Prostate gland (tissue), 2 donors: ENCODE measurements around the gene PTPRT. TPM values are rescaled to one million over a fixed set of nuclear protein-coding genes. Genes with fewer than 3 reads are reported as not detected.

Source experiments
- DNase-seq: peaks from one replicate; pipeline ENCODE4 v3.0.0-alpha.2; 2019; ENCODE audit warnings: low spot score
- H3K27ac ChIP-seq, 2 donors: fragments of 200-600 bp; sonication (generic); 2 replicates each; pipeline ENCODE4 v1.5.1; 2017 to 2019
- H3K27me3 ChIP-seq: fragments of 200-600 bp; sonication (generic); replicated peaks from 2 replicates; pipeline ENCODE4 v1.5.1; 2019; ENCODE audit not compliant: insufficient read depth
- H3K36me3 ChIP-seq, 2 donors: fragments of 200-600 bp; sonication (generic); 1 replicate in 1 of 2; 2 replicates in 1 of 2; pipeline versions ENCODE4 v1.5.1 to v1.8.1; 2017 to 2019
- H3K4me1 ChIP-seq: fragments of 200-600 bp; sonication (generic); replicated peaks from 2 replicates; pipeline ENCODE4 v1.5.1; 2019
- H3K4me3 ChIP-seq, 2 donors: fragments of 200-600 bp; sonication (generic); 2 replicates each; pipeline ENCODE4 v1.5.1; 2017 to 2019
- H3K9me3 ChIP-seq: fragments of 200-600 bp; sonication (generic); 2 replicates; pipeline ENCODE4 v1.5.1; 2017
- POLR2A ChIP-seq: fragments of 450-650 bp; IDR thresholded peaks from one replicate; pipeline ENCODE4 v1.6.1; 2016; ENCODE audit warnings: antibody characterized with exemption, mild to moderate bottlenecking
- POLR2AphosphoS5 ChIP-seq: sonication (generic); formaldehyde crosslinking; IDR thresholded peaks from one replicate; pipeline ENCODE4 v1.6.1; 2017; ENCODE audit warnings: antibody characterized with exemption
- WGBS: methylation state at CpG from one replicate; pipeline ENCODE4 v1.1.5; 2018; 5-methylcytosine and 5-hydroxymethylcytosine counted together
- intact Hi-C: fragments of 100-400 bp; cut with DNase I; formaldehyde crosslinking; loops from one replicate; pipeline ENCODE4 v1.14.2; 2022
- total RNA-seq, 2 donors: library from RNA; depleted of rRNA; stranded (reverse); fragments of >200 nt; gene quantifications; one replicate each; pipeline ENCODE4 v1.1.0, GENCODE V29; 2016
- TF ChIP-seq, protein P1 (sequence below), 4 experiments: fragments of 200-600 bp in 2 of 4; fragments of 450-650 bp in 2 of 4; sonication (generic) in 2 of 4; IDR thresholded peaks; 1 replicate in 3 of 4; 2 replicates in 1 of 4; pipeline ENCODE4 v1.5.1; 2016 to 2019; ENCODE audit warnings: antibody characterized with exemption in 4 of 4, mild to moderate bottlenecking in 2 of 4, moderate library complexity in 2 of 4

PTPRT gene
- total RNA-seq, 2 donors from 2014 or later, result 1.5 to 3.5 TPM

- no peak for TF ChIP-seq POLR2AphosphoS5
- TF ChIP-seq POLR2A, result no peak
- TF ChIP-seq, protein P1, sequence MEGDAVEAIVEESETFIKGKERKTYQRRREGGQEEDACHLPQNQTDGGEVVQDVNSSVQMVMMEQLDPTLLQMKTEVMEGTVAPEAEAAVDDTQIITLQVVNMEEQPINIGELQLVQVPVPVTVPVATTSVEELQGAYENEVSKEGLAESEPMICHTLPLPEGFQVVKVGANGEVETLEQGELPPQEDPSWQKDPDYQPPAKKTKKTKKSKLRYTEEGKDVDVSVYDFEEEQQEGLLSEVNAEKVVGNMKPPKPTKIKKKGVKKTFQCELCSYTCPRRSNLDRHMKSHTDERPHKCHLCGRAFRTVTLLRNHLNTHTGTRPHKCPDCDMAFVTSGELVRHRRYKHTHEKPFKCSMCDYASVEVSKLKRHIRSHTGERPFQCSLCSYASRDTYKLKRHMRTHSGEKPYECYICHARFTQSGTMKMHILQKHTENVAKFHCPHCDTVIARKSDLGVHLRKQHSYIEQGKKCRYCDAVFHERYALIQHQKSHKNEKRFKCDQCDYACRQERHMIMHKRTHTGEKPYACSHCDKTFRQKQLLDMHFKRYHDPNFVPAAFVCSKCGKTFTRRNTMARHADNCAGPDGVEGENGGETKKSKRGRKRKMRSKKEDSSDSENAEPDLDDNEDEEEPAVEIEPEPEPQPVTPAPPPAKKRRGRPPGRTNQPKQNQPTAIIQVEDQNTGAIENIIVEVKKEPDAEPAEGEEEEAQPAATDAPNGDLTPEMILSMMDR (IDR thresholded peaks at IDR 0.05), result no peak
- Histone ChIP-seq H3K36me3 (no peaks in the 10 kb centered on the region), H3K4me3 (no peak overlapping the region), H3K27me3 (no peaks in the 10 kb centered on the region), H3K9me3 (no peaks in the 10 kb centered on the region), H3K4me1 (no peaks in the 10 kb centered on the region), H3K27ac (no peak overlapping the region)
- WGBS, result 61% methylated on average over 3 of the region's 3 CpGs
- DNase-seq, result no peak
- intact Hi-C loops, result no loop called here
Observed at GRCh38 chr20:42255821-42256220, 933.9 kb downstream of the PTPRT start.

GRCh38 chr20:42254673-42255072, 935.0 kb downstream of the PTPRT start:
- no peaks in the 10 kb centered on the region for H3K27me3 ChIP-seq
- TF ChIP-seq, protein P1 (IDR thresholded peaks at IDR 0.05), result no peak
- no peak for TF ChIP-seq POLR2A
- no peak for TF ChIP-seq POLR2AphosphoS5
- intact Hi-C loops, result no loop called here
- H3K27ac ChIP-seq, result no peak overlapping the region
- 95% methylated on average over 2 of the region's 2 CpGs for WGBS
- H3K4me3 ChIP-seq, result no peak overlapping the region
- H3K4me1 ChIP-seq, result no peaks in the 10 kb centered on the region
- no peaks in the 10 kb centered on the region for H3K9me3 ChIP-seq
- H3K36me3 ChIP-seq, result no peaks in the 10 kb centered on the region
- DNase-seq, result no peak

- 69% methylated on average over 4 of the region's 4 CpGs for WGBS
Observed at GRCh38 chr20:42252116-42252515, 937.6 kb downstream of the PTPRT start.

DNA sequence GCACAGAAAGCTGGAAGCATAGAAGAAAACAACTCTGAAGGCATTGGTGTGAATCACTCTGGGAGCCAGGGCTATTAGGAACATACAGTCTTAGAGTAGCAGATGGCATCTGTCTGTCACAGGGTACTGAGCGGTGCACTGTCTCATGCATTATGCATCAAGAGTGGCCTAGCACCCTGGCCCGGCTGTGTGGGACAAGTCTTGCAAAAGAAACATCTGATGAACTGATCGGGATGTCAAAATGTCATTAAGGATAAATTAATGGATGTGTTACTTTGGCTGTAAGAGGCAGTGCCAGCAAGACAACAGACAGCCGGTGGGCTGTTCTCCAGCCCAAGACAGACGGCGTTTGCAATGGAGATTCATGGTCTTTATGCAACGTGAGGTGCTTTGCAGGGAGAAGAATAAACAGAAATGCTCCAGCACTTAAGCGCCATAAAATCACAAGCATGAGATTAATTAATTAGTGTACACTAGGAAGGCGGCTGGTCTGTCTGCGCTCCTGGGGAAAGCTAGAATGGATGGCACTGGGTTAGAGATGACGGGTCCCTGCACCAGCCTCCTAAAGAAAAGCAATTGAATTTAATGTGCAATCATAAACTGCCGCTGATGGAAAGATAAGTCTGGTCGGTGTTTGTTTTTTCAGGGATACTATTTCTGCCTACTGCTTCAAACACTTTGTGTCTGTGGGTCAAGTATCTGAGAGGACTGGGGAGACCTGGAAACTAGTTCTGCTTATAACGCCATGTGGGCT, 970.9 kb downstream of the PTPRT start:
- H3K9me3 ChIP-seq, result no peaks in the 10 kb centered on the region
- H3K4me1 ChIP-seq, result no peaks in the 10 kb centered on the region
- no peak overlapping the region for H3K27ac ChIP-seq
- no peaks in the 10 kb centered on the region for H3K27me3 ChIP-seq
- H3K36me3 ChIP-seq, result no peaks in the 10 kb centered on the region
- no peak overlapping the region for H3K4me3 ChIP-seq
- TF ChIP-seq POLR2AphosphoS5 (no peak), POLR2A (no peak)
- TF ChIP-seq, protein P1 (IDR thresholded peaks at IDR 0.05), result no peak
- no peak for DNase-seq
- intact Hi-C loops, result no loop called here
- 38% methylated on average over 14 of the region's 14 CpGs for WGBS

More at GRCh38 chr20:42252116-42252515, 937.6 kb downstream of the PTPRT start:
- no peaks in the 10 kb centered on the region for H3K9me3 ChIP-seq
- H3K4me1 ChIP-seq, result no peaks in the 10 kb centered on the region
- H3K36me3 ChIP-seq, result no peaks in the 10 kb centered on the region
- no peak for DNase-seq
- no peak overlapping the region for H3K4me3 ChIP-seq
- no peak for TF ChIP-seq POLR2AphosphoS5
- intact Hi-C loops, result no loop called here
- H3K27me3 ChIP-seq, result no peaks in the 10 kb centered on the region
- no peak overlapping the region for H3K27ac ChIP-seq

DNA sequence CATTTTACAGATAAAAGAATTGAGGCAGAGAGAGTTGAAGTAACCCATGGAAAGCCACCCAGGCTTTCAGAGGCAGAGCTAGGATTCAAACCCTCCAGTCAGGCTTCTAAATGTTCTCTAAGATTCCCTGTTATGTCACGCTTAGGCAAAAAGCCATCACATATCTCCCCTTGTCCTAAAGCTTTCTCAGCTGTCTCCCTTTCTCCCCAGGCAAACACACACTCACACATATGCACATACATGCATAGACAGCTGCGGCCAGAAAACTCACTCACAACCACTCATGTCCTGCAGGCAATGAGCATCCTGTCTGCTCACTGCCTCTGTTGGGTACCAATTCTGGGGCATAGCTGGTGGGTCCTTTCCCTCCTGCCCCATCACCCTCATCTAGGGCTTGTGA, 975.6 kb downstream of the PTPRT start:
- Histone ChIP-seq H3K36me3 (no peaks in the 10 kb centered on the region), H3K27me3 (no peaks in the 10 kb centered on the region), H3K4me1 (no peaks in the 10 kb centered on the region), H3K9me3 (no peaks in the 10 kb centered on the region), H3K27ac (no peak overlapping the region), H3K4me3 (no peak overlapping the region)
- intact Hi-C loops, result no loop called here
- TF ChIP-seq POLR2A (no peak), POLR2AphosphoS5 (no peak)
- TF ChIP-seq, protein P1 (IDR thresholded peaks at IDR 0.05), result no peak
- 93% methylated on average over 2 of the region's 2 CpGs for WGBS
- DNase-seq, result no peak
